K562 (cell line): ENCODE results near the gene PLRG1. TPM values are rescaled to one million over a fixed set of nuclear protein-coding genes. Genes with fewer than 3 reads are reported as not detected.
A peak's percentile ranks its signal among the peaks of the same experiment; 100 is the strongest.

Experiments
- ATF3 ChIP-seq, 2 experiments: fragments of 450-650 bp in 1 of 2; sonication (generic) in 1 of 2; formaldehyde crosslinking in 1 of 2; IDR thresholded peaks in 1 of 2; conservative IDR thresholded peaks in 1 of 2; 2 replicates each; pipeline versions ENCODE4 v1.6.1 to v1.8.1; 2016 to 2023; ENCODE audit warnings: mild to moderate bottlenecking in 2 of 2, moderate library complexity in 2 of 2, inconsistent platforms in 1 of 2, missing genetic modification reagents in 1 of 2
- ATF7 ChIP-seq: fragments of 450-650 bp; IDR thresholded peaks from 2 replicates; pipeline ENCODE4 v1.7.1; 2014; ENCODE audit warnings: mild to moderate bottlenecking, moderate library complexity
- CBFA2T2 ChIP-seq: fragments of 450-650 bp; conservative IDR thresholded peaks from 2 replicates; pipeline ENCODE4 v1.6.1; 2017; ENCODE audit warnings: mild to moderate bottlenecking
- DPF2 ChIP-seq: fragments of 450-650 bp; IDR thresholded peaks from 2 replicates; pipeline ENCODE4 v1.6.1; 2016
- E4F1 ChIP-seq: fragments of 250-450 bp; sonication (Bioruptor Pico); IDR thresholded peaks from 2 replicates; pipeline ENCODE4 v1.5.0; 2021; ENCODE audit warnings: mild to moderate bottlenecking, borderline replicate concordance
- HMG20A ChIP-seq: fragments of 450-650 bp; formaldehyde crosslinking; conservative IDR thresholded peaks from 2 replicates; pipeline ENCODE4 v1.4.0; 2020; ENCODE audit warnings: mild to moderate bottlenecking, mixed read lengths
- RBM22 ChIP-seq: fragments of 200-400 bp; formaldehyde crosslinking; IDR thresholded peaks from 2 replicates; pipeline ENCODE4 v1.6.1; 2018; ENCODE audit warnings: low read length, low read depth; ENCODE audit not compliant: poor library complexity, severe bottlenecking
- REST ChIP-seq, 2 experiments: fragments of 450-650 bp; formaldehyde crosslinking in 1 of 2; IDR thresholded peaks; 2 replicates each; pipeline versions ENCODE4 v1.4.0 to v1.6.1; 2014 to 2020; ENCODE audit warnings: mild to moderate bottlenecking in 2 of 2, borderline replicate concordance in 1 of 2, low read depth in 1 of 2
- STAT5B ChIP-seq: fragments of 250-450 bp; sonication (Bioruptor Pico); IDR thresholded peaks from 2 replicates; pipeline ENCODE4 v1.8.0; 2021; ENCODE audit warnings: mild to moderate bottlenecking, inconsistent platforms
- ZNF124 ChIP-seq: sonication (generic); formaldehyde crosslinking; IDR thresholded peaks from 2 replicates; pipeline ENCODE4 v1.8.1; 2022; ENCODE audit warnings: missing genetic modification reagents
- polyA plus RNA-seq, 8 experiments: library from polyadenylated mRNA; depleted of rRNA in 4 of 8; stranded (reverse) in 5 of 8; unstranded in 3 of 8; fragments of >200 nt; fragmentation: Nextera tagmentation in 2 of 8; fragmentation: Illumina TruSeq in 1 of 8; extraction: Ambion mirVana in 2 of 8; extraction: Trizol in 1 of 8; gene quantifications; 2 replicates each; pipeline versions ENCODE4 v1.2.1 to v1.2.3, GENCODE V29; 2011 to 2014; ENCODE audit warnings: inconsistent platforms in 1 of 8, missing spikeins in 1 of 8
- total RNA-seq, 7 experiments: library from RNA; depleted of rRNA in 6 of 7; stranded (reverse); fragments of >200 nt in 6 of 7; fragmentation: Illumina TruSeq in 2 of 7; extraction: Trizol in 2 of 7; gene quantifications; 2 replicates each; pipeline versions ENCODE4 v1.2.1 to v1.2.3, GENCODE V29; 2011 to 2021; ENCODE audit warnings: low replicate concordance in 1 of 7
- TF ChIP-seq, protein P1 (sequence below): fragments of 450-650 bp; IDR thresholded peaks from 2 replicates; pipeline ENCODE4 v1.6.1; 2016; ENCODE audit warnings: low read depth, mild to moderate bottlenecking, moderate library complexity
- TF ChIP-seq, protein P2 (sequence below), 3 experiments: fragments of 200-800 bp in 1 of 3; sonication (Bioruptor generic) in 1 of 3; sonication (generic) in 1 of 3; formaldehyde crosslinking in 1 of 3; IDR thresholded peaks; 2 replicates each; pipeline versions ENCODE4 v1.6.1 to v1.8.0; 2016 to 2022; ENCODE audit warnings: mild to moderate bottlenecking in 2 of 3, missing compliant biosample characterization in 2 of 3, missing genetic modification characterization in 2 of 3, missing genetic modification reagents in 1 of 3

The PLRG1 gene
- total and polyA plus RNA-seq, 9 of the 15 experiments (the other 6 are each of a cell fraction or from before 2014, with no cell fraction given): 48.0 to 248 (median 120) TPM

DNA sequence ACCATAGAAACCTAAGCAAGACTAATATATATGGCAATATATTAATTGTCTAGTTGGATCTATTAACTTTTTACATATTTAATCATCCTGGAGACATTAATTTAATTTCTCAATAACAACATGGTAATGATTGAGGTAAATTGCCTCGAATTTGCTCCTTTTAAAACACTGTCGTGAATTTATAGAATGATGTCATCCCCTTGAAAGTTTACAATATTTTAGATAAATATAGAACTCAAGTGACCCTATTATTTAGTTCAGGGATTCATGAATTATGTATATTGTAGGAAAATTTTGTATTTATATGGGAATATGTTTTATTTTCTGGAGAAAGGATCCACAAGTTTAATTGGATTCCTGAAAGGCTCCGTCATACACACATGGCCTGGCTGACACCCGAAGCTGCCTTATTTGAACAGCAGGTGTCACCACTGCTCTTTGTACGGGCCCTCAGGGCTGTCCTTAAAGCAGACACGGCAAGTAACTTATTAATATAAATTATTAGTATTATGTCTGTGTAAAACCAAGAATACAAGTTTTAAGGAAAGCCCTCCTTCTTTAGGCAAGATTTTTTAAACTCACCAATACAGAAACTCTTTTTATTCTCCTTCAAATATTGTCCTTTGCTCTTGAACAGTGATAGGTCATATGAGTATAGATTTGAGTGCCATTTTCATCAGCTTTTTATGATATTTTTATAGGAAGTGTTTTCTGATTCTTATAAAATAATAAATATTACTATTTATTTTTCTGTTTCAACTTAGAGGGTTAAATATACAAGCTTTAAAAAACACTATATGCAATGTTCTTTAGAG, 1.9 kb upstream of the PLRG1 start (continued):
- no peak for TF ChIP-seq DPF2
- no peak for TF ChIP-seq E4F1 (CRISPR knock-in tag)
- no peak for TF ChIP-seq RBM22
- no peak for TF ChIP-seq STAT5B (CRISPR knock-in tag)
- peak; percentile 78 for TF ChIP-seq ATF7
- TF ChIP-seq CBFA2T2: no peak
- TF ChIP-seq, protein P1, sequence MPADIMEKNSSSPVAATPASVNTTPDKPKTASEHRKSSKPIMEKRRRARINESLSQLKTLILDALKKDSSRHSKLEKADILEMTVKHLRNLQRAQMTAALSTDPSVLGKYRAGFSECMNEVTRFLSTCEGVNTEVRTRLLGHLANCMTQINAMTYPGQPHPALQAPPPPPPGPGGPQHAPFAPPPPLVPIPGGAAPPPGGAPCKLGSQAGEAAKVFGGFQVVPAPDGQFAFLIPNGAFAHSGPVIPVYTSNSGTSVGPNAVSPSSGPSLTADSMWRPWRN: no peak
- TF ChIP-seq REST (IDR thresholded peaks at IDR 0.05; ENCODE audit: borderline replicate concordance): peak; percentile 51; the same call in 1 of the 2 replicates
- no peak for TF ChIP-seq REST (CRISPR knock-in tag; IDR thresholded peaks at IDR 0.05; ENCODE audit: low read depth)
- TF ChIP-seq ATF3 (IDR thresholded peaks at IDR 0.05): peak; percentile 89
- no peak for TF ChIP-seq ATF3 (CRISPR knock-in tag; conservative IDR thresholded peaks at IDR 0.05)
- no peak for TF ChIP-seq ZNF124
- TF ChIP-seq HMG20A: no peak
- TF ChIP-seq, protein P2, sequence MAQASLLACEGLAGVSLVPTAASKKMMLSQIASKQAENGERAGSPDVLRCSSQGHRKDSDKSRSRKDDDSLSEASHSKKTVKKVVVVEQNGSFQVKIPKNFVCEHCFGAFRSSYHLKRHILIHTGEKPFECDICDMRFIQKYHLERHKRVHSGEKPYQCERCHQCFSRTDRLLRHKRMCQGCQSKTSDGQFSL (CRISPR knock-in tag; IDR thresholded peaks at IDR 0.05): no peak
- TF ChIP-seq, protein P2 (tag; IDR thresholded peaks at IDR 0.05): no peak
